COLO829 (cell line): ENCODE measurements around the gene PNPLA6.
"Not testable (repeated sequence)": the region's sequence is repeated elsewhere in the genome, so short reads cannot be mapped to it uniquely, and the experiment has no call there.

Experiments
- DNase-seq: peaks from one replicate; pipeline ENCODE4 v3.0.0; 2012; ENCODE audit warnings: low spot score

Gene PNPLA6

DNA sequence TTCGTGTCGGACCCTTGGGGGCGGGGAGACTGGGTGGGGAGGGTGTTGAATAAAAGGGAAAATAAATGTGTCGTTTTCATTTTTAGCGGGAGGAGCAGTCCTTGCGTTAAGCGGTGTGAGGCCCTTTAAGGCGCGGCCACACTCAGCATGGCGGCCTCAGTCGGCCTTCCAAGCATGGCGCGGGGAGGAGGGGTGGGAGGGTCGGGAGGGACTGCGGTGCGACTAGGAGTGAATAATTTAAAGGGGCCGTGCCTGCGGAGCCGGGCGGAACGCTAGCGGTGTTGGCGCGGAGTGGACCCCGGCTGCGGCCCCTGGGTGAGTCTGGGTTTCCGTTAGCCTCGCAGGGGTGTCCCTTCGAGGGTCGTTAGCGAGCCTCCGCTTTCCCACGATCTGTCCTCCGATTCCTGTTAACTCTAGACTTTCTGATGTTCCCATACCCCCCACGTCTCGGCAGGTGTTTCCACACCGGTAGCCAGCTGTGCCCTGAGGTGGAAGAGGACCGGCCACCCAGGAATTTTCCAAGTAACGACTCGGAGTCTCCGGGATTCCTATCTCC lies 1.5 kb upstream of the PNPLA6 start:
- peak; percentile 74 for DNase-seq

DNA sequence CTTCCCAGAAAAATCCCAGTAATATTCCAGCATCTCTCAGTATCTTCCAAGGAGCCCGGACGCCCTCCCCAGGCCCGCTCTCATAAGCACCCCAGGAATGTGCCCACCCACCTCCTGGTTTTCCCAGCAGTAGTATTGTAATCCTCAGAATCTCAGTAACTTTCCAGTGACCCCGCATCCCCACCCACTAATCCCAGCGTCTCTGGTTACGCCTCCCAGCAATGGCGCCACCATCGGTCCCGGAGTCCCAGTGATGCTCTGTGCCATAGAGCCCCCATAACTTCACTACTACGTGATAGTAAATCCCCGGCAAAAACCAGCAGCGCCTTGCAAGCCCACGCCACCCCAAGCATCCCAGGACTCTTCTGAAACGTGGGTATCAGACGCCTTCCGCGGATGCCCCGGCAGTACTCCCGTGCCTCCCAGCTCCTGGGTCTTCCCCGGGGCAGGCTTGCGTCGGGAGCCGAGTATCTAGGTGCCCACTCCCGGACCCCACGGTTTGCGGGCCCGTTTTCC lies 928 bp upstream of the PNPLA6 start:
- no peak for DNase-seq

DNA sequence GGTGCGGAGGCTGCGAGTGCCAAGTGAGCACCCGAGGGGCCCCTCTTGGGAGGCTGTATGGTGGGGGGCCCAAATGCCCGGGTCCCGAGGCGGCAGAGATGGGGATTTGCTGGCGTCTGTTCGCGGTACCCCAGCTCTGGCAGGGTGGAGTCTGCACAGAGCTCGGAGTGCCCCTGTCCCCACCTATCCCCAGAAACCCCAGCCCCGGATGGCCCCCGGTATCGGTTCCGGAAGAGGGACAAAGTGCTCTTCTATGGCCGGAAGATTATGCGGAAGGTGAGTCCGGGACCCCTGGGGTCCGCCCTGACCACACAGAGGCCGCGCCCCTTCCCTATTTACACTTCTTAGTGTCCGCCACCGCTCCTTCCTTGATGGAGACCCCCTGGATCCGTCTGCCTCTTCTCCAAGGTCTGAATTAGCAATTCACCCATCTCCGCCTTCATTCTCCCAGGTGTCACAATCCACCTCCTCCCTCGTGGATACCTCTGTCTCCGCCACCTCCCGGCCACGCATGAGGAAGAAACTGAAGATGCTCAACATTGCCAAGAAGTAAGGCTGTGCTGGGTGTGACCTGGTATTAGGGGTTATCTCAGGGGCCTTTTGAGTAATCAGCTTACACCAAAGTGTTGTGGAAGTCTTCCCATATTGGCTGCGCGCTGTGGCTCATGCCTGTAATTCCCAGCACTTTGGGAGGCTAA lies 630 bp downstream of the PNPLA6 start:
- DNase-seq = no peak

DNA sequence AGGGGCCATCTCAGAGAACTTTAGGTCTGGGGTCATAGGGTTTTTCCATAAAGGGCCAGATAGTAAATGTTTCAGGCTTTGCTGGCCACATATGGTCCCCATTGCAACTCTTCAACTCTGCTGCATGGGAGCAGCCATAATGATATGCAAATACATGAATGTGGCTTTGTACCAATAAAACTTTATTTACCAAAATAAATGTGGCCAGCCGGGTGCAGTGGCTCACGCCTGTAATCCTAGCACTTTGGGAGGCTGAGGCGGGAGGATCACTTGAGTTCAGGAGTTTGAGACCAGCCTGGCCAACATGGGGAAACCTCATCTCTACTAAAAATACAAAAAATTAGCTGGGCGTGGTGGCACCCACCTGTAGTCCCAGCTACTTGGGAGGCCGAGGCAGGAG lies 3.5 kb downstream of the PNPLA6 start:
- not testable (repeated sequence) for DNase-seq

DNA sequence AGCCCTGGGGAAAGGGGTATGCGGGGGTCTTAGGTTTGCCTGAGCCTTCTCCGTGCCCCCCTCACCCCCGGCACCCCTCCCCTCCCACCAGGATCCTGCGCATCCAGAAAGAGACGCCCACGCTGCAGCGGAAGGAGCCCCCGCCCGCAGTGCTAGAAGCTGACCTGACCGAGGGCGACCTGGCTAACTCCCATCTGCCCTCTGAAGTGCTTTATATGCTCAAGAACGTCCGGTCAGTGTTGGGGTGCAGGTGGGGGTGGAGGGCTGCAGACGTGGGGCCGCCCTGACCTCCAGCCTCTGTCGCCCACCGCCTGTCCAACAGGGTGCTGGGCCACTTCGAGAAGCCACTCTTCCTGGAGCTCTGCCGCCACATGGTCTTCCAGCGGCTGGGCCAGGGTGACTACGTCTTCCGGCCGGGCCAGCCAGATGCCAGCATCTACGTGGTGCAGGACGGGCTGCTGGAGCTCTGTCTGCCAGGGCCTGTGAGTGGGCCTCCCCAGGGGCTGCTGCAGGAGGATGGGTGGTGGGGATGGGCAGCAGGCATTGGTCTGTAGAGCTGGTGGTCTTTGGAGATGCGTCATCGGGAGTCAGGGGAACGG lies 4.4 kb downstream of the PNPLA6 start:
- DNase-seq = no peak

DNA sequence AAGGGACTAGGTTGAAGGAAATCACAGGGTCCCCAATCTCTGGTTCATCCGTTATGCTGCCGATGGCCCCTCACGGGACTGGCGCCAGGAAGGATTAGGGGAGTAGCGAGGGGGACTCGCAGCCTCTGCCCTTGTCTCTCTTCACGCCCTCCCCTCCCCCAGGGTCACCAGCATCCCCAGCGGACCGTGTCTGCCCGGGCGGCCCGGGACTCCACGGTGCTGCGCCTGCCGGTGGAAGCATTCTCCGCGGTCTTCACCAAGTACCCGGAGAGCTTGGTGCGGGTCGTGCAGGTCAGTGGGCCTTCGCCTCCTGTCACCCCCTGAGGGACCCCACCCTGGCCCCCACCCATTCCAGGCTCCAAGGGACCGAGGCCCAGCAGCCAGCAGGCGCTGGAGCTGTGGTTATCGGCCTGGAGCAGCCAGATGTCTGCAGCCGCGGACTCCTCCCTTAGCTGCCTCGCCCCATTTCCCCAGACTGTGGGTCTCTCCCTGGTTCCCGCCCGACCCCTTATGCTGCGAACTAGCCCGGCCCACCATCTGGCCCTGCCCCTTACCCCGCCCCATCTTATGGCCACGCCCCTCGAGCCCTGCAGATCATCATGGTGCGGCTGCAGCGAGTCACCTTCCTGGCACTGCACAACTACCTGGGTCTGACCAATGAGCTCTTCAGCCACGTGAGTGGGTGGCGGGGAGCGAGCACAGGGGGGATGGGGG lies 5.4 kb downstream of the PNPLA6 start:
- DNase-seq = no peak

DNA sequence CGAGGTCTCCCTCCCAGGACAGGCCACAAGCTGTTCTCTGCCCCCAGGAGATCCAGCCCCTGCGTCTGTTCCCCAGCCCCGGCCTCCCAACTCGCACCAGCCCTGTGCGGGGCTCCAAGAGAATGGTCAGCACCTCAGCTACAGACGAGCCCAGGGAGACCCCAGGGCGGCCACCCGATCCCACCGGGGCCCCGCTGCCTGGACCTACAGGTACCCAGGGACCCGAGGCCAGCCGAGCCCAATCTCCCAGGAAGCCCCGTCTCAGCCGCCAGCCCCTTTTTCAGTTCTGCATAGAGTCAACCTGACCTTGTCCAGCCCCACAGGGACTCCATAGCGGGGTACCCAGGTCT lies 5.9 kb downstream of the PNPLA6 start:
- DNase-seq = no peak

DNA sequence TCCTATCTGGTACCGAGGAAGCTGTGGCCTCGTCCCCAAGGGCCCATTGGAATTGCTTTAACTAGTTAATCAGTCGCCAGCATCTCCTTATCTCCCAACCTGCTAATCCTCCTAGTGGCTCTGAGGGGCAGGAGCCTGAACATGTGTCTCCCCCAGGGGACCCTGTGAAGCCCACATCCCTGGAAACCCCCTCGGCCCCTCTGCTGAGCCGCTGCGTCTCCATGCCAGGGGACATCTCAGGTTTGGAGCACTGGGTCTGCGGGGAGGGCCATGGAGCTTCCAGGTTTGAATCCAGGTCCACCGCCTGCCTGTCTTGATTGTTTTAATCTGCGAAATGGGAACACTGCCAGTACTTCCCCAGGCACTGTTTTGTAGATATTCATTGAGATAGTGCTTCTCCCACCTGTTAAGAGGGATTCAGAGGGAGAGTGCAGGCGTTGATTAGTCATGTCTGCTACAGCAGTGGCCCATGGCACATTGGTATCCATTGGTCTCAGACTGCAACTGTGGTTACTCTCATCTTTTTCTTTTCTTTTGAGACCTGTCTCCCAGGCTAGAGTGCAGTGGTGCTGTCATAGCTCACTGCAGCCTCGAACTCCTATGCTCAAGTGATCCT lies 6.4 kb downstream of the PNPLA6 start:
- no peak for DNase-seq

DNA sequence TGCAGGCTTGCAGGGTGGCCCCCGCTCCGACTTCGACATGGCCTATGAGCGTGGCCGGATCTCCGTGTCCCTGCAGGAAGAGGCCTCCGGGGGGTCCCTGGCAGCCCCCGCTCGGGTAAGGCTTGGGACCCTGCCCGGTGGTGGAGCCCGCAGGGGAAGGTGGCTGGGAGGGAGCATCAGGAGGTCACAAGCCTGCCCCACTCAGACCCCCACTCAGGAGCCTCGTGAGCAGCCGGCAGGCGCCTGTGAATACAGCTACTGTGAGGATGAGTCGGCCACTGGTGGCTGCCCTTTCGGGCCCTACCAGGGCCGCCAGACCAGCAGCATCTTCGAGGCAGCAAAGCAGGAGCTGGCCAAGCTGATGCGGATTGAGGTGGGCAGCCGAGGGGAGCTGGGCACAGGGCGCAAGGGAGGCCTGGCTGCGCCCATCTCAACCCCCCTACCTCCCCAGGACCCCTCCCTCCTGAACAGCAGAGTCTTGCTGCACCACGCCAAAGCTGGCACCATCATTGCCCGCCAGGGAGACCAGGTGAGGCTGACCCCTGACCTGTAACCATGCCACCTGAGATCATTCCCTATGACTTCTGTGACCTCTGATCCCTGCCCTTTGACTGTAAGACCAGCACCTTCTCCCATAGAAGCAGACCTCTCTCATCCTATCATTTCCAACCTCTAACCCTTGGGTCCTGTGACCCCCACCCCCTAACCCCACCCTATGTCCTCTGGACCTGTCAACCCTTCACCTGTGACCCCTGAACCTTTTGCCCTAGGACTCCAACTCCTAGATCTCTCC lies 7.2 kb downstream of the PNPLA6 start:
- no peak for DNase-seq

DNA sequence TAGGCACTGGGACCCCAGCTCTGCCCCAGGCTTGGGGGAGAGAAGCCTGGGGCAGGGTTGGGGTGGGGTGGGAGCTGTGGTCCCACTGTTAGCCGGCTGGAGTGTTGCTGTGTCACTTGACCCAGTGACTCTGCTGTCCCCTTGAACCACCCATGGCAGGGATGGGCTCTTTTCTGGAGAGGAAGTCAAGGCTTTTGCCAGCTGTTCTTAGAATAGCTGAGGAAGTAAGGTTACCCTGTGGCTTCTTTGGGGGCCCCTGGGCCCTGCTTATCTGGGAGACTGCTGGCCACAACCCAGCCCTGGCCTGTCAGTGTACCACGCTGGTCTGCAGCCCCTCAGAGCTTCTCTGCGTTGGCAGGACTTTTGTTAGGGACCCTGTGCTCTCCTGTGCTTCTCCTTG lies 9.1 kb downstream of the PNPLA6 start:
- no peak for DNase-seq

DNA sequence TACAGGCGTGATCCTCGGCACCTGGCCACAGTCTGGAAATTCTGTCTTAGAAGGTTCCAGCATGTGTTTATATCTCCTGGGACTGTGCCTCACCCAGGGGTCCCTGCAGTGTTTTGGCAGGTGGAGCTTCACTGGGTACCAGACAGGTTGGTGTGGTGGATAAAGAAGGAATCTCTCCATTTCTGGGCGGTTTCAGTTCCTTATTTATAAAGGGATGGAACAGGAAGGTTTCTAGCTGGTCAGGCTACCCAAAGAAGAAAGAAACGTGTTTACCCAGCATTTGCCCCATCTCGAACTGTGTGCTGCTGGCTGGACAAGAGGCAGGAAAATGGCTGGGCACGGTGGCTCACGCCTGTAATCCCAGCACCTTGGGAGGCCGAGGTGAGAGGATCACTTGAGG lies 9.8 kb downstream of the PNPLA6 start:
- DNase-seq = no peak

DNA sequence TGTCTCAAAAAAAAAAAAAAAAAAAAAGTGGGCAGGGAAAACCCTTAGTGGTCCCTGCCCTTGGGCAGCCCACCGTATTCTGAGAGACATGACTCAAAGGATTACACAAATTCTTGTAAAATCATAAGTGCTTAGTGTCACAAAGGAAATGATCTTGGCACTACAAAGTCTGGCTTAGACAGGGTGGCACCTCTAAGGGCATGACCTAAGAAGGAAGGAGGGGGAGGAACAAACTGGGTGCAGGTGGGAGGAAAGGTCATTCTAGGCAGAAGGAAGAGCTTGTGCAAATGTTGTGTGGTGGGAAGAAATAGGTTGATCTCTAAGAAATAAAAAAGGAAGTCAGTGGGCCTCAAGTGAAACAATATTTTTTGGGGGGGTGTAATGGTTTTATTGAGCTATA lies 10.4 kb downstream of the PNPLA6 start:
- no peak for DNase-seq

DNA sequence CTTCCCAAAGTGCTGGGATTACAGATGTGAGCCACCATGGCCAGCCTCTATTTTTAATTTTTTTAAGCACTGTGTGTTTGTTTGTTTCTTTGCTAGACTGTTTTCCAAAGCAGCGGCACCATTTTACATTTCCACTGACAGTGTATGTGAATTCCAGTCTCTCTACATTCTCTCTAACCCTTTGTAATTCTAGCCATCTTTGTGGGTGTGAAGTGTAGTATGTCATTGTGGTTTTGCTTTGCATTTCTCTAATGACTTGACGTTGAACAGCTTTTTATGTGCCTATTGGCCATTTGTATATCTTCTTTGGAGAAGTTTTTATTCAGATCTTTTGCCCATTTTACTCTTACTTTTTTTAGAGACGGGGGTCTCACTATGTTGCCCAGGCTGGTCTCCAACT lies 11.6 kb downstream of the PNPLA6 start:
- DNase-seq = no peak

DNA sequence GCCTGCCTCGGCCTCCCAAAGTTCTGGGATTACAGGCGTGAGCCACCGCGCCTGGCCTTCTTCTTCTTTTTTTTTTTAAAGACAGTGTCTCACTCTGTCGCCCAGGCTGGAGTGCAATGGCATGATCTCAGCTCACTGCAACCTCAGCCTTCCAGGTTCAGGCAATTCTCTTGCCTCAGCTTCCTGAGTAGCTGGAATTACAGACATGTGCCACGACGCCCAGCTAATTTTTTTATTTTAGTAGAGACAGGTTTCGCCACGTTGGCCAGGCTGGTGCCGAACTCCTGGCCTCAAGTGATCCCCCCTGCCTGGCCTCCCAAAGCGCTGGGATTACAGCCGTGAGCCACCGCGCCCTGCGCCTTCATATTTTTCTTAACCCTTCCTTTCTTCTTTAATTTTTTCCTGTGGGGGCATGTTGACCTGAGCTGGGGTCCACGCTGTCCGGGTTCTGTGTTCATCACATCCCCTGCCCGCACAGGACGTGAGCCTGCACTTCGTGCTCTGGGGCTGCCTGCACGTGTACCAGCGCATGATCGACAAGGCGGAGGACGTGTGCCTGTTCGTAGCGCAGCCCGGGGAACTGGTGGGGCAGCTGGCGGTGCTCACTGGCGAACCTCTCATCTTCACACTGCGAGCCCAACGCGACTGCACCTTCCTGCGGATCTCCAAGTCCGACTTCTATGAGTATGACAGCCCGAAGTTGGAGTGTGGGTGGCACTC lies 14.1 kb downstream of the PNPLA6 start:
- no peak for DNase-seq

DNA sequence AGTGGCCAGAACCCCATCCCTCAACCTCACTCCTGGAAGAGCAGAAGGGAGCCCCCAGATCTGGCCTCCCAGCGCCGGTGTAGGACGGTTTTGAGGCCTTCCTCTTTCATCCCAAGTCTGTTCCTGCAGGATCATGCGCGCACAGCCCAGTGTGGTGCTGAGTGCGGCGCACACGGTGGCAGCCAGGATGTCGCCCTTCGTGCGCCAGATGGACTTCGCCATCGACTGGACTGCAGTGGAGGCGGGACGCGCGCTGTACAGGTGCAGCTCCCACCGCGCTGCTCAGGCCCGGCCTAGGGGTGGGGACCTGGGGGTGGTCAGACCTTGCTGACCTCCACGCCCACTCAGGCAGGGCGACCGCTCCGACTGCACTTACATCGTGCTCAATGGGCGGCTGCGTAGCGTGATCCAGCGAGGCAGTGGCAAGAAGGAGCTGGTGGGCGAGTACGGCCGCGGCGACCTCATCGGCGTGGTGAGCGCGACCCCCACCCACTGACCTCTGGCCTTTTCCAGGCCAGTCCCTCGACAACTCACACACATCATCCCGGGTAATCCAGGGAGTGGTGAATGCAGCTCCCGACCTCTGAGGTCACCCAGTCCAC lies 14.8 kb downstream of the PNPLA6 start:
- DNase-seq = no peak

DNA sequence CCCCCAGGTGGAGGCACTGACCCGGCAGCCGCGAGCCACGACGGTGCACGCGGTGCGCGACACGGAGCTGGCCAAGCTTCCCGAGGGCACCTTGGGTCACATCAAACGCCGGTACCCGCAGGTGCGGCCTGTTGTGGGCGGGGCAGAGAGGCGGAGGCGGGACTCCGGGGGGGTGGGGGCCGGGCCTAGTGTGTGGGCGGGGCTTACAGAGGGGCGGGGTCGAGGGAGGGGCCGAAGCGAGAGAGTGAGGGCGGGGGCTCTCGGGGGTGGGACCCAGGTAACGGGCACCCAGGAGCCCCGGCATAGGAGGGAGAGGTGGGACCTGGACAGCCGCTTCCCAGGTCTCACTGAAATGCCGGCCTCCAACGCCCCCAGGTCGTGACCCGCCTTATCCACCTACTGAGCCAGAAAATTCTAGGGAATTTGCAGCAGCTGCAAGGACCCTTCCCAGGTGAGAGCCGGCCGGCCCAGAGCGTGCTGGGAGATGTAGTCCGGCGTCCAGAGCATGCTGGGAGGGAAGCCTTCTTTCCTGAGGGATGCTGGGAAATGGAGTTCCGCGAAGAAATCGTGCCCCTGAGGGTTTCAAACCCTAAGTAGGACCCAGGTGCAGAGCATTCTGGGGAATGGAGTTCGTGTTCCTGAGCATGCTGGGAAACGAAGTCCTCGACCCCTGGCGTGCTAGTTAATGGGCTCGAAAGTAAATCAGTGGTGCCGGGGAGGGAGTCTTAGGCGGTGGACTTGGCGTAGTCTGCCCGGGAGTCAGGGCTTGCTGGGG lies 15.7 kb downstream of the PNPLA6 start:
- DNase-seq = peak; percentile 44

DNA sequence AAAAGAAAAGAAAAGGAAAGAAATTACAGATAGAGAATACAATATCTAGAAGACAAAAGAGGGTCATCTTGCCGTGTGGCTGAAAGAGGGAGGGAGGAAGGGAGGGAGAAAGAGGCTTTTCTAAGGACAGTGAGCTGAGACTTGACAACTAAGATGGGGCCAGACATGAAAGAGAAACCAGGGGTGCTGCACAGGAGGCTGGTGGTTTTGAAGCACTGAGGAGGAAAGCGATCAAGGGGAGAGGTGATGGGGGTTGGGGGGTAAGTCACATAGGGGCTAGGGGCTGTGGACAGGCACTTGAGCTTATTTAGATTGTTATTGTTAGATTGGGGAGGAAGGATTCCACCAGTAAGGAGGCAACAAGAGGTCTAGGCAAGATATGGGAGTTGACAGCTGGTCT lies 17.3 kb downstream of the PNPLA6 start:
- DNase-seq = no peak

DNA sequence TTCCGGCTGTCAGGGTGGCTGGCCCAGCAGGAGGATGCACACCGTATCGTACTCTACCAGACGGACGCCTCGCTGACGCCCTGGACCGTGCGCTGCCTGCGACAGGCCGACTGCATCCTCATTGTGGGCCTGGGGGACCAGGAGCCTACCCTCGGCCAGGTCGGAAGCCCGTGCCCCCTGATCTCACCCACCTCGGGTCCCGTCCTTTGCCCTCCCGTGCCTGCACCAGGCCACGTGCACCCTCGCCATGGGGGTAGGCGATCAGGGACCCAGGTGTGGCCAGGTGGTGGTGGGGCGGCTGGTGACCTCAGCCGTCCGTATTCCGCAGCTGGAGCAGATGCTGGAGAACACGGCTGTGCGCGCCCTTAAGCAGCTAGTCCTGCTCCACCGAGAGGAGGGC lies 19.0 kb downstream of the PNPLA6 start:
- DNase-seq = no peak

DNA sequence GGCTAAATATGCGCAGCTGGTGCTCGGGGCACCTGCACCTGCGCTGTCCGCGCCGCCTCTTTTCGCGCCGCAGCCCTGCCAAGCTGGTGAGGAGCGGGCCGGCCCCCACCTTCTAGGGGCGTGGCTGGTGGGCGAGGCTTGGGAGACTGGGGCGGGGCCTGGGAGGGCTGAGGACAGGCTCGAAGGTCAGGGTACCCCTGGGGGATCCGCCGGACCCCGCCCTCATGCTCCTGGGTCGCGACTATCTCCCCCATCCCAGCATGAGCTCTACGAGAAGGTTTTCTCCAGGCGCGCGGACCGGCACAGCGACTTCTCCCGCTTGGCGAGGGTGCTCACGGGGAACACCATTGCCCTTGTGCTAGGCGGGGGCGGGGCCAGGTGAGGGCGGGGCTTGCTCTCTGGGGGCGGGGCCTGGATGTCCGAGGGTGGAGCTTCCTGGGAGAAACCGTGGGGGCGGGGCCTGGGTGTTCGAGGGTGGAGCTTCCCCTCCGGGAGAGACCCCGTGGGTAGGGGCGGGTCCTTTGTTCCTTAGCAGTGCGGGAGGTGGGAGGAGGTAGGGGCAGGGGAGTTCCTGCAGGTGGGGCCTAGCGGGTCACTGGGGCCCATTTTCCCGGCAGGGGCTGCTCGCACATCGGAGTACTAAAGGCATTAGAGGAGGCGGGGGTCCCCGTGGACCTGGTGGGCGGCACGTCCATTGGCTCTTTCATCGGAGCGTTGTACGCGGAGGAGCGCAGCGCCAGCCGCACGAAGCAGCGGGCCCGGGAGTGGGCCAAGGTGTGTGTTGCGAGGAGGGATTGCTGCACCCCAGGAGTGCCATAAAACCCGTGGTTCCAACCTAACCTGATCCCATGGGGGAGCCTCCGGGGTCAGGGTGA lies 19.7 kb downstream of the PNPLA6 start:
- DNase-seq = peak; percentile 64
